HL-60/S4 treated with retinoic acid at 250 ng/mL for 4 days and 3 days (cell line): Measurements from ENCODE around the gene SEBOX.
"Not testable (repeated sequence)": the region's sequence is repeated elsewhere in the genome, so short reads cannot be mapped to it uniquely, and the experiment has no call there.

Source experiments
- in situ Hi-C: fragments of 300-500 bp; cut with MboI; formaldehyde crosslinking; loops from 2 replicates; pipeline ENCODE4 v1.7.0; 2022; ENCODE audit warnings: low sequenced_read_pairs

Gene SEBOX

GRCh38 chr17:28342313-28342712 is 22.7 kb downstream of the SEBOX start:
- in situ Hi-C loops, result no loop called here

DNA sequence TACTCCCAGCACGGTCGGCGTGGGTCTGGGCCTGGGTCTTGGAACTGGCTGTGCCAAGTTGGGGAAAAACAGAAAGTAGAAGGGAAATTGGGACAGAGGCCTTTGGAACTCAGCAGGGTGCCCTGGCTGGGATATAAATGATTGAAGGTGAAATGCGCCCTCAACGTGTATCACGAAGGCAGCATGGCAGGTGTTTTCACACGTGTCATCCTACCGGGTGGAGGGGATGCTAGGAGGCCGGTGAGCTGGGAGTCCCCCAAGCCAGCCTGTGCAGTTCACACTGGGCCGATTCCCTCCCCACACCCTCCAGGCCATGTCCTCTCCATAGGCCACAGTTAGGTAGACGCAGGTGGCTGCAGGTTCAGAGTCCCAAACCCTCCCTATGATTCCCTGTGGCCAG is 23.5 kb downstream of the SEBOX start:
- in situ Hi-C loops, result no loop called here

- in situ Hi-C loops, result no loop called here
Measured at GRCh38 chr17:28340374-28340773, 24.6 kb downstream of the SEBOX start.

DNA sequence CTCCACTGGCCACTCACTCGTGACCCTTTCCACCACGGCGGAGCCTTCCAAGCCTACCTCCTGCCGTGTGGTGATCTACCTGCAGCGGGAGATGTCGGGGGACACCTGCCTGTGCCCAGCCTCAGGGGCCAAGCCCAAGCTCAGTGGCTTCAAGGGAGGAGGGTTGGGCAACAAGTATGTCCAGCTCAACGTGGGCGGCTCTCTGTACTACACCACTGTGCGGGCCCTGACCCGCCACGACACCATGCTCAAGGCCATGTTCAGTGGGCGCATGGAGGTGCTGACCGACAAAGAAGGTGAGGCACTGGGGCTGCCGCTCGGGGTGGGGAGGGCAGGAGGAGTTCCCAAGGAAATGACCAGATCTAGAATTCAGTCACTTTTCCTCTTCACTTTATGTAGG is 25.6 kb downstream of the SEBOX start:
- in situ Hi-C loops, result no loop called here

DNA sequence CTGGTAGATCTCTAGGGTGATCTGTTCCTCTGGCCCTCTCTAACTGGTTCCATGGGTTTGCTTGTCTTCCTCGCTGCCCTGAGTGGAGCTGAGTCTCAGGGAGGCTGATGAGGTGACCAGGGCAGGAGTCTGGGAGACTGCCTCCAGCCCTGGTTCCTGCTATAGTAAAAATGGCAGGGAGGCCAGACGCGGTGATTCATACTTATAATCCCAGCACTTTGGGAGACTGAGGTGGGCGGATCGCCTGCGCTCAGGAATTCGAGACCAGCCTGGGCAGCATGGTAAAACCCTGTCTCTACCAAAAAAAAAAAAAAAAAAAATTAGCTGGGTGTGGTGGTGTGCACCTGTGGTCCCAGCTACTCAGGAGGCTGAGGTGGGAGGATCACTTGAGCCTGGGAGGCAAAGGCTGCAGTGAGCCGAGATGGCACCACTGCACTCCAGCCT is 26.2 kb downstream of the SEBOX start:
- in situ Hi-C loops, result not testable (repeated sequence)

- in situ Hi-C loops, result no loop called here
Measured at GRCh38 chr17:28338056-28338768, 26.8 kb downstream of the SEBOX start.

GRCh38 chr17:28335959-28336871 is 28.8 kb downstream of the SEBOX start:
- in situ Hi-C loops, result no loop called here

DNA sequence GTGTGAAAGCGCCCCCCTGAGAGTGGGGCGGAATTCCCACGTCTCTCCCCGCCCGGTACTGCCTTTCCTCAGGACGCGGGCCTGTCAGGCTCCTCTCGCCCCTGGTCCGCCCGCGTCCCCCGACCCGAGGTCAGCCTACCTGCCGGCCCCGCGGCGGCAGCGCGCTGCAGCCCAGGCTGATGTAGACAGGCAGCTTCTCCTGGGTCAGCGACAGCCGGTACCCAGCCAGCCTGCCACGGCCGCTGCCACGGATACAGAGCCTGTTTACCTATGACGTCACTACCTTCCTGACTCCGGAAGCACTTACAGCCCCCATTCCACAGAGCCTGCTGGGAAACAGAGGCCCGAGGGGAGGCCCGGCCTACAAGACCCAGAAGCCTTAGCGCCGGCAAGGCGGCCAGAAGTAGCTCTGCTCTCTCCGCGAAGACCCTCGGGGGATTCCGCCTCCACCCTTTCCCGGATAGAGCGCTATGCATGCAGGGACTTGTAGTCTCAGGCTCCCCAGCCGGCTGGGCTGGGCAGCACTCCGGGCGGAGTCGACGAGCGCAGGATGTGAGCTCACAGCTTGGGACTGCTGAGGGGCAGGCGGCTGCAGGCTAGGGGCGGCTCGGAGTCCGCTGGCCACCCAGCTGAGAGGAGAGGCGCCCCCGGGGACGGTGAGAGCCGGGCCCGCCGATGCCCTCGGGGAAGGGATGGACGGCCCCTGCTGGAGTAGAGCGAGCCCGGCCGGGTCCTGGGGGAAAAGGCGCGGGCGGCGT is 29.6 kb downstream of the SEBOX start, which contains the start of the genes IFT20 and TNFAIP1:
Gene IFT20 (minus strand): TSS at position 272 of the 758 bp plus-strand sequence. CDS start 3,487 bp downstream, outside the sequence.
Gene TNFAIP1 (plus strand): TSS at position 561 of the 758 bp plus-strand sequence. CDS start 3,761 bp downstream, outside the sequence.
- in situ Hi-C loops, result no loop called here

GRCh38 chr17:28334666-28335200 is 30.3 kb downstream of the SEBOX start:
- in situ Hi-C loops, result no loop called here

DNA sequence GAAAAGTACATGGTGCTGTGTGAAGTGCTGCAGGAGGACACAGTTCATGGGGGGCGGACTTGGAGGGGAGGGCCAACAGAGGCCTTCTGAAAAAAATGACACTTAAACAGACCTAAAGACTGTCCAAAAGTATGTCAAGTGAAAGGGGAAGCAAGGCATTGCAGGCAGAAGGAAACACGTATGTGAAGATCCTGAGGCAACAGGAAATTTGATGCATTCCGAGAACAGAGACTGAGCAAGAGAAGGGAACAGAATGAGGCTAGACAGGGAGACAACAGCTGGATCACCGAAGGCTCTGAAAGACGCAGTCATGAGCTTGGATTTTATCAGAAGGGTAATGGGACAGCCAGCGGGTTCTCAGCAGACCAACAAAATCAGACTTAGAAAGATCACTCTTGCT is 30.8 kb downstream of the SEBOX start:
- in situ Hi-C loops, result no loop called here

DNA sequence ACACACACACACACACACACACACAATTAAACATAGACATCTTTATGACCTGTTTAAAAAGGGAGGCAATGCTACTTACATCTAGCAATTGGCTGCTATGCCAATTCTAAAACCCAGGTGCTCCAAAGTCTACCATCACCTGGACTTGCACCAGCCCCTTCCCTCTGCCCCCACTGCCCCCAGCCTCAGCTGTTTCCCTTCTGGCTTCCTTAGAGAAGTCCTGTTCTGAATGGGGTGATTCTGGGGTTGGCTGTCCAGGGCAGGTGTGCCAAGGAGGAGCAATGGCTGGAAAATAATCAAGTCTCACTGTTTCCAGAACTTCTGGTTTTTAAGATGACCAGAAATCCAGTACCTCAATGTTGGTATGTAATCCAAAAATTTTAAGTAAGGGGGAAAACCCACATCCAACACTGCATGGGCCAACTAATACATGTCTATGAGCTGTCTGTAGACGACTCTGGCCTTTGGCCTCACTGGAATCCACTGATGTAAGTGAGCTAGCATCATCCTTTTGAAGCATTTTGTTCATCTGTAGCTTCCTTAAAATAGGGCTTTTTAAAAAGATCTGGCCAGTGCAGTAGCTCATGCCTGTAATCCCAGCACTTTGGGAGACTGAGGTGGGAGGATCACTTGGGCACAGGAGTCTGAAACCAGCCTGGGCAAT is 31.8 kb downstream of the SEBOX start:
- in situ Hi-C loops, result no loop called here

- in situ Hi-C loops, result no loop called here
Measured at GRCh38 chr17:28331891-28332420, 33.0 kb downstream of the SEBOX start.

DNA sequence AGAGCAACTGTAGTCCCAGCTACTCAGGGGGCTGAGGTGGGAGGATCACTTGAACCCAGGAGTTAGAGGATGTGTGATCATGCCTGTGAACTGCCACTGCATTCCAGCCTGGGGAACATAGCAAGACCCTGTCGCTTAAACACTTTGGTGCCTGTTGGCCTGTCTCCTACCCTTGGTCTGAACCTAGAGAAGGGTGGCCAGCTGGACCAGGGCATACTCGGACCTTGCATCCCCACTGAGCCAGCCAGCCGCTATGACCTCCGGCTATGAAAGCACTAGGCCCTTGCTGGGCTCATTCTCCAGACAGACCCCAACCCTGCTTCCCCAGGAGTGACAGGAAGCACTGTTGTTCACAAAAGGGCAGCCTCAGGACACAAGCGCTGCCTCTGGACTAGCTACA is 34.3 kb downstream of the SEBOX start:
- in situ Hi-C loops, result no loop called here

GRCh38 chr17:28328325-28328724 is 36.7 kb downstream of the SEBOX start:
- in situ Hi-C loops, result no loop called here

GRCh38 chr17:28327709-28328108 is 37.3 kb downstream of the SEBOX start:
- in situ Hi-C loops, result no loop called here

GRCh38 chr17:28327031-28327607 is 37.9 kb downstream of the SEBOX start:
- in situ Hi-C loops, result no loop called here

- in situ Hi-C loops, result no loop called here
Measured at GRCh38 chr17:28326114-28326513, 38.9 kb downstream of the SEBOX start.

- in situ Hi-C loops, result no loop called here
Measured at GRCh38 chr17:28325211-28325610, 39.8 kb downstream of the SEBOX start.

GRCh38 chr17:28324781-28325180 is 40.2 kb downstream of the SEBOX start:
- in situ Hi-C loops, result no loop called here
